Activated T-cell treated with anti-CD3 and anti-CD28 coated beads, Interleukin-2, amount 50 U/mL, for 72 hours (primary cell): ENCODE measurements around the gene TNP2. TPM values are rescaled to one million over a fixed set of nuclear protein-coding genes. Genes with fewer than 3 reads are reported as not detected.
"Not testable (repeated sequence)": the region's sequence is repeated elsewhere in the genome, so short reads cannot be mapped to it uniquely, and the experiment has no call there.

Experiments
- ATAC-seq, 2 donors: fragments of 150-1000 bp; cut with Tn5 transposase; replicated peaks in 1 of 2; 2 replicates each; pipeline ENCODE4 v1.10.0; 2021; ENCODE audit warnings: moderate library complexity in 2 of 2, mild to moderate bottlenecking in 1 of 2
- DNase-seq, 2 donors: peaks; one replicate each; pipeline ENCODE4 v3.0.0; 2021 to 2022; ENCODE audit warnings: mixed read lengths in 1 of 2
- H3K27ac Mint-ChIP-seq: one replicate; pipeline ENCODE4 v1.8.0; 2022; ENCODE audit warnings: mild to moderate bottlenecking, moderate library complexity, mixed read lengths
- H3K27me3 Mint-ChIP-seq: one replicate; pipeline ENCODE4 v1.8.0; 2022; ENCODE audit warnings: low read depth, mixed read lengths
- H3K36me3 Mint-ChIP-seq, 2 donors: one replicate each; pipeline ENCODE4 v1.8.0; 2022; ENCODE audit warnings: mixed read lengths in 2 of 2, mild to moderate bottlenecking in 1 of 2; ENCODE audit not compliant: insufficient read depth in 2 of 2
- H3K4me1 Mint-ChIP-seq: one replicate; pipeline ENCODE4 v1.8.0; 2022; ENCODE audit warnings: low read depth, mixed read lengths
- H3K4me3 Mint-ChIP-seq, 2 donors: one replicate each; pipeline ENCODE4 v1.8.0; 2022; ENCODE audit warnings: mild to moderate bottlenecking in 2 of 2, mixed read lengths in 2 of 2, moderate library complexity in 2 of 2
- H3K9me3 Mint-ChIP-seq, 2 donors: one replicate each; pipeline ENCODE4 v1.8.0; 2022; ENCODE audit warnings: mixed read lengths in 2 of 2
- total RNA-seq, 2 donors: library from RNA; stranded (reverse); gene quantifications; one replicate each; pipeline ENCODE4 v1.2.3, GENCODE V29; 2022

Gene TNP2
- total RNA-seq, 2 donors from 2014 or later, result not detected

DNA sequence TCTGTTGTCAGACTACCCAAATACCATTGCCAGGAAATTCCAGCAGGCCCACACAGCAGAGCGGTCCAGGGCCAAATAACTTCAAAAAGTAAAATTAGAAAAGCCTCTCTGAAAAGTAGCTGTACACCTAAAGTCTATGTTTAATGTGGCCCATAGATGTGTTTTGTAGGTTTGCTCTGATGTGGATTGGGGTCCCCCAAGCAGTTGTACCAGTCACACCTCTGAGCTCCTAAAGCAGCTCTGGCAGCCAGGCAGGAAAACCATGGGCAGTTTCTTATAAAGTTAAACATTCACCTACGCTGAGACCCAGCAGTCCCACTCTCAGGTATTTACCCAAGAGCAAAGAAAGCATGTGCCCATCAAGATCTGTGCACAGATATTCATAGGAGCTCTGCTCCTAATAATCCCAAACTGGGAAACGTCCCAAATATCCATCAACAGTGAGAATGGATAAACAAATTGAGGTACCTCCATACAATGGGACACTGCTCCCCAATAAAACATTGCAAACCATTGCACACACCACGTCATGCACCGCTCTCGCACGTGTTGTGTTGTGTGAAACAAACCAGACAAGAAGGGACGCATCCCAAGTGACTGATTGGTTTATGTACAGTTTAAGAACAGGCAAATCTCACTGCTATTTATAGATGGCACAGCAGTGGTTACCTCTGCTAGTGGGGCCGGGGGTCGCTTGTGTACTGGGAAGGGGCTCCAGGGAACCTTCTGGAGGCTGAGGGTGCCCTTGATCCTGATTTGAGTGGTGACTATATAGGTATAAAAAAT is 27.8 kb upstream of the TNP2 start:
- H3K4me1 Mint-ChIP-seq, result peaks cover 59% of the 10 kb centered on the region
- H3K36me3 Mint-ChIP-seq, result no peaks in the 10 kb centered on the region
- DNase-seq (no peak), ATAC-seq (peak; percentile 18 to 24)
- no peaks in the 10 kb centered on the region for H3K27me3 Mint-ChIP-seq
- peak overlapping the region; percentile 69 to 70 for H3K4me3 Mint-ChIP-seq
- H3K9me3 Mint-ChIP-seq, result no peaks in the 10 kb centered on the region
- H3K27ac Mint-ChIP-seq, result peak overlapping the region; percentile 70

- Mint-ChIP-seq H3K9me3 (no peaks in the 10 kb centered on the region), H3K27me3 (no peaks in the 10 kb centered on the region)
- no peak for ATAC-seq
Observed at GRCh38 chr16:11296351-11296705, 27.2 kb upstream of the TNP2 start.

GRCh38 chr16:11295672-11296071 is 26.5 kb upstream of the TNP2 start:
- no peak overlapping the region for H3K4me3 Mint-ChIP-seq
- peaks cover 59% of the 10 kb centered on the region for H3K4me1 Mint-ChIP-seq
- ATAC-seq (no peak), DNase-seq (no peak)
- H3K27me3 Mint-ChIP-seq, result no peaks in the 10 kb centered on the region
- H3K9me3 Mint-ChIP-seq, result no peaks in the 10 kb centered on the region
- H3K36me3 Mint-ChIP-seq, result no peaks in the 10 kb centered on the region
- H3K27ac Mint-ChIP-seq, result no peak overlapping the region

More at GRCh38 chr16:11296351-11296705, 27.2 kb upstream of the TNP2 start:
- Mint-ChIP-seq H3K4me3 (no peak overlapping the region), H3K27ac (no peak overlapping the region), H3K4me1 (peaks cover 59% of the 10 kb centered on the region), H3K36me3 (no peaks in the 10 kb centered on the region)
- DNase-seq, result no peak

DNA sequence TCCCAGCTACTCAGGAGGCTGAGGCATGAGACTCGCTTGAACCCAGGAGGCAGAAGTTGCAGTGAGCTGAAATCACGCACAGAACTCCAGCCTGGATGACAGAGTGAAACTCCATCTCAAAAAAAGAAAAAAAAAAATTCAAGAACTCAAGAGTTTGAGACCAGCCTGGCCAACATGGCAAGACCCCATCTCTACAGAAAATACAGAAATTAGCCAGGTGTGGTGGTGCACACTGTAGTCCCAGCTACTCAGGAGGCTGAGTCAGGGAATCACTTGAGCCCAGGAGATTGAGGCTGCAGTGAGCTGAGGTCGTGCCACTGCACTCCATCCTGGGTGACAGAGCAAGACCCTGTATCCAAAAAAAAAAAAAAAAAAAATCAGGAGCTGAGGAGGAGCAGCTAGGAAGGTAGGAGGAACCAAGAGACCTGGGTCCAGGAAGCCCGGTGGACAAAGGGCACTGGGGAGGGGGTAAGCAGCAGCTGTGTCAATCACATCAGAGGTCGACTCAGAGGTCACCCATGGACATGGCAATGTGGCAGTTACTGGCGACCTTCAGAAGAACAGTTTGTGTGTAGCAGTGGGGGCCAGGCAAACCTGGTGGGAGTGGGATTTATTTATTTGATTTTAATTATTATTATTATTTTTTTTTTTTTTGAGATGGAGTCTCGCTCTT is 23.1 kb upstream of the TNP2 start:
- no peak for DNase-seq

GRCh38 chr16:11291091-11291703 is 22.1 kb upstream of the TNP2 start:
- DNase-seq, result no peak
- ATAC-seq, result no peak
- Mint-ChIP-seq H3K27me3 (peaks cover 7% of the 10 kb centered on the region), H3K4me1 (peaks cover 45% of the 10 kb centered on the region), H3K36me3 (no peaks in the 10 kb centered on the region), H3K27ac (no peak overlapping the region), H3K4me3 (no peak overlapping the region), H3K9me3 (no peaks in the 10 kb centered on the region)

More for the DNA sequence above, 23.1 kb upstream of the TNP2 start:
- Mint-ChIP-seq H3K4me3 (no peak overlapping the region), H3K9me3 (no peaks in the 10 kb centered on the region), H3K36me3 (no peaks in the 10 kb centered on the region), H3K27ac (no peak overlapping the region), H3K27me3 (peaks cover 7% of the 10 kb centered on the region), H3K4me1 (peaks cover 45% of the 10 kb centered on the region)
- ATAC-seq, result no peak

GRCh38 chr16:11290102-11290893 is 21.2 kb upstream of the TNP2 start:
- Mint-ChIP-seq H3K36me3 (no peaks in the 10 kb centered on the region), H3K27ac (no peak overlapping the region)
- ATAC-seq, result no peak

DNA sequence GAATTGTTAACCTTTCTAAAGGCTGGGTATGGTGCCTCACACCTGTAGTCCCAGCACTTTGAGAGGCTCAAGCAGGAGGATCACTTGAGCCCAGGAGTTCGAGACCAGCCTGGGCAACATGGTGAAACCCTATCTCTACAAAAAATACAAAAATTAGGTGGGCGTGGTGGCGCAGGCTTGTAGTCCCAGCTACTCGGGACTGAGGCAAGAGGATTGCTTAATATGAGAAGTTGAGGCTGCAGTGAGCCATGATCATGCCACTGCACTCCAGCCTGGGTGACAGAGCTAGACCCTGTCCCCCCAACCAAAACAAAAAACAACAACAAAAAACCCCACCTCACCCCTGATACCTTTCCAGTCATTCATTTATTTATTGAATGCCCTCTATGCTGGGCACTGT is 20.6 kb upstream of the TNP2 start:
- ATAC-seq, result not testable (repeated sequence)

More at GRCh38 chr16:11290102-11290893, 21.2 kb upstream of the TNP2 start:
- peaks cover 53% of the 10 kb centered on the region for H3K4me1 Mint-ChIP-seq
- no peak for DNase-seq
- H3K27me3 Mint-ChIP-seq, result peaks cover 7% of the 10 kb centered on the region
- H3K4me3 Mint-ChIP-seq, result no peak overlapping the region
- H3K9me3 Mint-ChIP-seq, result no peaks in the 10 kb centered on the region

GRCh38 chr16:11289202-11289601 is 20.1 kb upstream of the TNP2 start:
- H3K36me3 Mint-ChIP-seq, result no peaks in the 10 kb centered on the region
- H3K4me1 Mint-ChIP-seq, result peaks cover 51% of the 10 kb centered on the region
- no peak for ATAC-seq
- H3K9me3 Mint-ChIP-seq, result no peaks in the 10 kb centered on the region
- peaks cover 7% of the 10 kb centered on the region for H3K27me3 Mint-ChIP-seq
- no peak overlapping the region for H3K4me3 Mint-ChIP-seq
- H3K27ac Mint-ChIP-seq, result no peak overlapping the region
- no peak for DNase-seq

More for the DNA sequence above, 20.6 kb upstream of the TNP2 start:
- not testable (repeated sequence) for H3K27ac Mint-ChIP-seq, H3K4me3 Mint-ChIP-seq, H3K9me3 Mint-ChIP-seq, DNase-seq, H3K27me3 Mint-ChIP-seq, H3K36me3 Mint-ChIP-seq
- H3K4me1 Mint-ChIP-seq, result peaks cover 55% of the 10 kb centered on the region

- DNase-seq (no peak), ATAC-seq (peak; percentile 59 to 68)
- H3K27ac Mint-ChIP-seq, result peak overlapping the region; percentile 26
- H3K4me1 Mint-ChIP-seq, result peaks cover 40% of the 10 kb centered on the region
- peak overlapping the region; percentile 48 to 51 for H3K4me3 Mint-ChIP-seq
- no peaks in the 10 kb centered on the region for H3K36me3 Mint-ChIP-seq
- peaks cover 19% of the 10 kb centered on the region for H3K27me3 Mint-ChIP-seq
- H3K9me3 Mint-ChIP-seq, result no peaks in the 10 kb centered on the region
Observed at GRCh38 chr16:11285842-11286241, 16.7 kb upstream of the TNP2 start.

DNA sequence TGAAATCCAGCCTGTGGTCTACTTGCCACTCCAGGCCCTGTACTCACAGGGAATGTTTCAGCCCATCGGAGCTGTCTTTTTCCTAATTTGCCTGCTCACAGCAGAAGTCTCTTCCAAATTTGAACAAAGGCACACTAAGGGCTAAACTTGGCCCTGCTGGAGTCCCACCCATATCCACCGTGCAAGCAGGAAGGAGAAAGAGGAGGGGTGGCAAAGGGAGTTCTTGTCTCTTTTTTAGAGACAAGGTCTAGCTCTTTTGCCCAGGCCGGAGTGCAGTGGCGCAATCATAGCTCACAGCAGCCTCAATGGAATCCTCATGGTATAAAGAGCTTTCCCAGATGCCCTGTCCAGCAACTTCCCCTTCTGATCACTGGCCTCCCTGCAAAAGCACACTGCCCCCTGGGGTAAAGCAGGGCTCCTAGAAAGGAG is 14.7 kb upstream of the TNP2 start:
- no peak overlapping the region for H3K4me3 Mint-ChIP-seq
- peaks cover 16% of the 10 kb centered on the region for H3K27me3 Mint-ChIP-seq
- H3K4me1 Mint-ChIP-seq, result peaks cover 40% of the 10 kb centered on the region
- no peaks in the 10 kb centered on the region for H3K36me3 Mint-ChIP-seq
- DNase-seq (no peak), ATAC-seq (no peak)
- H3K27ac Mint-ChIP-seq, result no peak overlapping the region
- H3K9me3 Mint-ChIP-seq, result no peaks in the 10 kb centered on the region

DNA sequence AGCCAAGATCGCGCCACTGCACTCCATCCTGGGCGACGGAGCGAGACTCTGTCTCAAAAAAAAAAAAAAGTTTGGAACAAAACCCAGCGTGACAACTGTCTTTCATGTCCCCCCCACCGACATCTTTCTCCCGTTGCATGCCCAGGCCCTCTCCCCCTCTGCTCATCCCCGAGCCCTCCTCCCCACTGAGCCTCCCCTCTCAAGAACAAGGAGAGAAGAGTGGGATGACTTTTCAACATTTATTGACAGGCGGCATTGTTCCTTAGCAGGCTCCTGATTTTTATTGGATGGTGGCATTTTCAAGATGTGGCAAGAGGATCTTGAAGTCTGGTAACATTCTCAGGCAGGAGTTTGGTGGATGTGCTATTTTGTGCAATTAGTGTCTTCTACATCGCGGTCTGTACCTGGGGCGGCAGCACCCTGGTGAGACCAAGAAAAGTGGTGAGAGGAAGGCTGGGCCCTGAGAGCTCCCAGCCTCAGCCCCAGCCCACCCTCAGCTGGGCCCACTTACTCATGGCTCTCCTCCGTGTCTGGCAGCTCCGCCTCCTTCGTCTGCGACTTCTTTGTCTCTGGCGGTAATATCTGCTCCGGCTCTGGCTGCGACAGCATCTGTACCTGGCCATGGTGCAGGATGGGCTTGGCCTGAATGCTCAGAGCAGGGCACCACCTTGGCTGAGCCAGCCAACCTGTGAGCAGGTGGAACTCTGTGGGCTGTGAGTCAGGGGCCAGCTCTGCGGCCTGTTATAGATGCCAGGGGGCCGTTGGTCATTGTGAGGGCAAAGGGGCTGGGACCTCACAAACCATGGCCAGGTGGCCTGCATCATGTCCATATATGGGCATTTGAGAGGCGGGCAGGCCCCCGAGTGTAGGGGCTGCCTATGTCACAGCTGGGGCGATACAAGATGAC is 11.7 kb upstream of the TNP2 start, which contains the start of gene PRM1:
PRM1 (minus strand) TSS at position 715 of the 907 bp plus-strand sequence; CDS start at position 623, 92 bp downstream.
- H3K36me3 Mint-ChIP-seq, result no peaks in the 10 kb centered on the region
- DNase-seq, result no peak
- no peaks in the 10 kb centered on the region for H3K9me3 Mint-ChIP-seq
- peaks cover 15% of the 10 kb centered on the region for H3K4me1 Mint-ChIP-seq
- H3K4me3 Mint-ChIP-seq, result no peak within 1 kb of the TSS
- peaks cover 11% of the 10 kb centered on the region for H3K27me3 Mint-ChIP-seq
- no peak within 1 kb of the TSS for H3K27ac Mint-ChIP-seq
- no peak for ATAC-seq
